Measurements from ENCODE around the gene LMO7. TPM values are rescaled to one million over a fixed set of nuclear protein-coding genes. Genes with fewer than 3 reads are reported as not detected.

LMO7 gene
- total RNA-seq, 1 experiment from 2014 or later: 18.5 TPM

DNA sequence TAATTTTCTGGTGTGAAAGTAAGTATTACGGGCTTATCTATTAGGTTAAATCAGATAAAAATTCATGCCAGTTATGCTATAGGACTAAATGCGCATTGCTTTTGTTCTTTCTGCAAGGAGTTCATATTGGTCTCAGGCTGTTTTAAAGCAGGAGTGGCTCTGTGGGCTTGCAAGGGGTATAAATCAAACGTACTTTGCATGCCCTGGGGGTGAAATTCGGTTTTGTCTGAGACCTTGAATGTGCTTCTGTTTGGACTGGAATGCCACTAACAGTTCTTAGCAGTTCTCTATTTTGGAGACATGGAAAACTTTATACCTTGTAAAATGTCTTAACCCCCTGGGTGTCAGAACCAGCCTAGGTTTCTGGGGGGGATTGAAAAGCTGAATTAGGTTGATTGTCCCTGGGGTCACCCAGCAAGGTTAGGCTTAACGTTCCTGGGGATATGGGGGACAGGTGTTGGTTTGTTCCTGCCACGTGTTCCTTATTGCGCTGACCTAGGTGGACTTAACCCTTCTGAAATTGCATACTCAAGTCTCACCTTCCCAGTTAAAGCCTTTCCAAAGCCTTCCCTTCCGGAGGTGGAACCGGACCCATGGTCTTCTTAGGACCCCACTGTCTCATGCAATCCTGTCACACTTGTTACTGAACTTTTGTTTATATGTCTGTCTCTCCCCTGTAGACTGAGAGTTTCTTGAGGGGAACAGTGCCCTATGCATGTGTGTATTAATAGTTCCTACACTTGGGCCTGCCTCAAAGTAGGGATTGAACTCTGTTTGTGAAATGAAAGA, 182.2 kb downstream of the LMO7 start (continued):
- TF ChIP-seq E2F1 (CRISPR knock-in tag; IDR thresholded peaks at IDR 0.05) (no peak), ZBTB21 (CRISPR knock-in tag; IDR thresholded peaks at IDR 0.05; ENCODE audit: borderline replicate concordance) (no peak), AR (CRISPR knock-in tag; IDR thresholded peaks at IDR 0.05) (no peak), ZNF138 (CRISPR knock-in tag; conservative IDR thresholded peaks at IDR 0.05) (no peak), MLX (CRISPR knock-in tag; IDR thresholded peaks at IDR 0.05) (no peak), ERG (CRISPR knock-in tag; IDR thresholded peaks at IDR 0.05) (no peak), NFYB (CRISPR knock-in tag; conservative IDR thresholded peaks at IDR 0.05; ENCODE audit: low read depth) (no peak), JUN (CRISPR knock-in tag; IDR thresholded peaks at IDR 0.05) (no peak)
- TF ChIP-seq, protein P1, sequence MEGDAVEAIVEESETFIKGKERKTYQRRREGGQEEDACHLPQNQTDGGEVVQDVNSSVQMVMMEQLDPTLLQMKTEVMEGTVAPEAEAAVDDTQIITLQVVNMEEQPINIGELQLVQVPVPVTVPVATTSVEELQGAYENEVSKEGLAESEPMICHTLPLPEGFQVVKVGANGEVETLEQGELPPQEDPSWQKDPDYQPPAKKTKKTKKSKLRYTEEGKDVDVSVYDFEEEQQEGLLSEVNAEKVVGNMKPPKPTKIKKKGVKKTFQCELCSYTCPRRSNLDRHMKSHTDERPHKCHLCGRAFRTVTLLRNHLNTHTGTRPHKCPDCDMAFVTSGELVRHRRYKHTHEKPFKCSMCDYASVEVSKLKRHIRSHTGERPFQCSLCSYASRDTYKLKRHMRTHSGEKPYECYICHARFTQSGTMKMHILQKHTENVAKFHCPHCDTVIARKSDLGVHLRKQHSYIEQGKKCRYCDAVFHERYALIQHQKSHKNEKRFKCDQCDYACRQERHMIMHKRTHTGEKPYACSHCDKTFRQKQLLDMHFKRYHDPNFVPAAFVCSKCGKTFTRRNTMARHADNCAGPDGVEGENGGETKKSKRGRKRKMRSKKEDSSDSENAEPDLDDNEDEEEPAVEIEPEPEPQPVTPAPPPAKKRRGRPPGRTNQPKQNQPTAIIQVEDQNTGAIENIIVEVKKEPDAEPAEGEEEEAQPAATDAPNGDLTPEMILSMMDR (IDR thresholded peaks at IDR 0.05): no peak

GRCh38 chr13:75818968-75819225, 182.8 kb downstream of the LMO7 start:
- peaks cover 33% of the 10 kb centered on the region for H3K4me1 Mint-ChIP-seq
- no peak for TF ChIP-seq ATF1 (CRISPR knock-in tag; IDR thresholded peaks at IDR 0.05)
- TF ChIP-seq MLX (CRISPR knock-in tag; IDR thresholded peaks at IDR 0.05): no peak
- TF ChIP-seq, protein P2, sequence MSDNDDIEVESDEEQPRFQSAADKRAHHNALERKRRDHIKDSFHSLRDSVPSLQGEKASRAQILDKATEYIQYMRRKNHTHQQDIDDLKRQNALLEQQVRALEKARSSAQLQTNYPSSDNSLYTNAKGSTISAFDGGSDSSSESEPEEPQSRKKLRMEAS (CRISPR knock-in tag; IDR thresholded peaks at IDR 0.05): no peak
- TF ChIP-seq ZNF416 (CRISPR knock-in tag; IDR thresholded peaks at IDR 0.05): no peak
- TF ChIP-seq, protein P3, sequence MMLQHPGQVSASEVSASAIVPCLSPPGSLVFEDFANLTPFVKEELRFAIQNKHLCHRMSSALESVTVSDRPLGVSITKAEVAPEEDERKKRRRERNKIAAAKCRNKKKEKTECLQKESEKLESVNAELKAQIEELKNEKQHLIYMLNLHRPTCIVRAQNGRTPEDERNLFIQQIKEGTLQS (CRISPR knock-in tag; conservative IDR thresholded peaks at IDR 0.05): no peak
- TF ChIP-seq E2F5 (CRISPR knock-in tag; IDR thresholded peaks at IDR 0.05): no peak
- TF ChIP-seq NFE2L1 (CRISPR knock-in tag; IDR thresholded peaks at IDR 0.05): no peak
- TF ChIP-seq, protein P4, sequence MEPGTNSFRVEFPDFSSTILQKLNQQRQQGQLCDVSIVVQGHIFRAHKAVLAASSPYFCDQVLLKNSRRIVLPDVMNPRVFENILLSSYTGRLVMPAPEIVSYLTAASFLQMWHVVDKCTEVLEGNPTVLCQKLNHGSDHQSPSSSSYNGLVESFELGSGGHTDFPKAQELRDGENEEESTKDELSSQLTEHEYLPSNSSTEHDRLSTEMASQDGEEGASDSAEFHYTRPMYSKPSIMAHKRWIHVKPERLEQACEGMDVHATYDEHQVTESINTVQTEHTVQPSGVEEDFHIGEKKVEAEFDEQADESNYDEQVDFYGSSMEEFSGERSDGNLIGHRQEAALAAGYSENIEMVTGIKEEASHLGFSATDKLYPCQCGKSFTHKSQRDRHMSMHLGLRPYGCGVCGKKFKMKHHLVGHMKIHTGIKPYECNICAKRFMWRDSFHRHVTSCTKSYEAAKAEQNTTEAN (CRISPR knock-in tag; IDR thresholded peaks at IDR 0.05): no peak
- TF ChIP-seq FOXJ3 (CRISPR knock-in tag; IDR thresholded peaks at IDR 0.05; ENCODE audit: borderline replicate concordance): no peak
- TF ChIP-seq, protein P5, sequence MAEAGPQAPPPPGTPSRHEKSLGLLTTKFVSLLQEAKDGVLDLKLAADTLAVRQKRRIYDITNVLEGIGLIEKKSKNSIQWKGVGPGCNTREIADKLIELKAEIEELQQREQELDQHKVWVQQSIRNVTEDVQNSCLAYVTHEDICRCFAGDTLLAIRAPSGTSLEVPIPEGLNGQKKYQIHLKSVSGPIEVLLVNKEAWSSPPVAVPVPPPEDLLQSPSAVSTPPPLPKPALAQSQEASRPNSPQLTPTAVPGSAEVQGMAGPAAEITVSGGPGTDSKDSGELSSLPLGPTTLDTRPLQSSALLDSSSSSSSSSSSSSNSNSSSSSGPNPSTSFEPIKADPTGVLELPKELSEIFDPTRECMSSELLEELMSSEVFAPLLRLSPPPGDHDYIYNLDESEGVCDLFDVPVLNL (CRISPR knock-in tag; IDR thresholded peaks at IDR 0.05; ENCODE audit: borderline replicate concordance, low read depth): no peak
- TF ChIP-seq SOX15 (CRISPR knock-in tag; IDR thresholded peaks at IDR 0.05): no peak
- ChIA-PET CTCF (no interaction called here), POLR2A (no interaction called here)
- no peak overlapping the region for H3K4me3 Mint-ChIP-seq
- H3K27me3 Mint-ChIP-seq (ENCODE audit: low read depth): no peaks in the 10 kb centered on the region
- H3K9me3 Mint-ChIP-seq: no peaks in the 10 kb centered on the region
- DNase-seq (ENCODE audit: low spot score) (no peak), ATAC-seq (no peak)
- peaks cover 12% of the 10 kb centered on the region for H3K36me3 Mint-ChIP-seq
- no peak overlapping the region; the same call in 1 of the 2 replicates for H3K27ac Mint-ChIP-seq

Data from WTC11 (cell line).